Small intestine (tissue), 16 donors: Measurements from ENCODE around the gene CALCB. TPM values are rescaled to one million over a fixed set of nuclear protein-coding genes. Genes with fewer than 3 reads are reported as not detected.
"Not testable (repeated sequence)": the region's sequence is repeated elsewhere in the genome, so short reads cannot be mapped to it uniquely, and the experiment has no call there.

Source experiments
- DNase-seq, 2 donors: peaks; one replicate each; pipeline versions ENCODE4 v3.0.0 to v3.0.0-alpha.2; 2013
- FAIRE-seq: peaks from 2 replicates; lab custom pipeline; 2012; peaks lifted over from hg19 to GRCh38; lab: Jason Lieb, UNC
- H3K27ac ChIP-seq, 3 donors: one replicate each; pipeline ENCODE4 v1.5.1; 2013; ENCODE audit warnings: low read length in 2 of 3, mild to moderate bottlenecking in 2 of 3, control low read depth in 1 of 3, inconsistent platforms in 1 of 3, low read depth in 1 of 3, moderate library complexity in 1 of 3
- H3K27me3 ChIP-seq, 3 donors: one replicate each; pipeline ENCODE4 v1.6.1; 2013; ENCODE audit warnings: low read length in 3 of 3, inconsistent platforms in 1 of 3; ENCODE audit not compliant: control insufficient read depth in 3 of 3, insufficient read depth in 3 of 3
- H3K36me3 ChIP-seq, 3 donors: one replicate each; pipeline ENCODE4 v1.6.1; 2013; ENCODE audit warnings: low read length in 3 of 3, inconsistent platforms in 1 of 3, low read depth in 1 of 3, mild to moderate bottlenecking in 1 of 3, moderate library complexity in 1 of 3; ENCODE audit not compliant: control insufficient read depth in 3 of 3, insufficient read depth in 2 of 3
- H3K4me1 ChIP-seq, 3 donors: one replicate each; pipeline ENCODE4 v1.6.1; 2013; ENCODE audit warnings: low read length in 2 of 3, inconsistent platforms in 1 of 3, low read depth in 1 of 3, mild to moderate bottlenecking in 1 of 3, moderate library complexity in 1 of 3; ENCODE audit not compliant: control insufficient read depth in 3 of 3, insufficient read depth in 2 of 3
- H3K4me3 ChIP-seq, 3 donors: one replicate each; pipeline ENCODE4 v1.5.1; 2013; ENCODE audit warnings: low read length in 3 of 3, control low read depth in 1 of 3, inconsistent platforms in 1 of 3, low read depth in 1 of 3, mild to moderate bottlenecking in 1 of 3, moderate library complexity in 1 of 3
- H3K9me3 ChIP-seq, 2 donors: one replicate each; pipeline ENCODE4 v1.6.1; 2013; ENCODE audit warnings: low read depth in 1 of 2, low read length in 1 of 2; ENCODE audit not compliant: control insufficient read depth in 2 of 2, insufficient read depth in 1 of 2
- WGBS, 3 donors: extraction: QIAGEN DNeasy Blood & Tissue Kit; methylation state at CpG; one replicate each; pipeline ENCODE4 v1.1.7; 2013; 5-methylcytosine and 5-hydroxymethylcytosine counted together
- long read RNA-seq, 10 donors: transcript quantifications; one replicate each; lab custom pipeline, GENCODE V29; 2026
- polyA plus RNA-seq, 4 donors: library from polyadenylated mRNA; stranded (reverse) in 3 of 4; unstranded in 1 of 4; fragments of 200-250 nt in 3 of 4; fragments of 120-200 nt in 1 of 4; gene quantifications; one replicate each; pipeline versions ENCODE4 v1.2.1 to v1.2.3, GENCODE V29; 2013
- donor health status: healthy with polysubstance abuse.
- donor health status: control.
- donor health status: control.
- donor health status: Bipolar disorder and iron deficiency.
- donor health status: healthy.

CALCB gene
- polyA plus RNA-seq, result 1 to 10 TPM in 1 of 4 donors, under 1 TPM in 1, not detected in 2; 0.09 to 4.4 TPM
- long read RNA-seq, donor 1, partial matches to known transcripts, result 0 of 2 reads
- long read RNA-seq, donor 1, other reads (novel, unspliced or antisense), result 0 of 2 reads
- long read RNA-seq, donor 2, partial matches to known transcripts, result 0 of 1 reads
- long read RNA-seq, donor 2, other reads (novel, unspliced or antisense), result 0 of 1 reads
- long read RNA-seq, donor 3, partial matches to known transcripts, result 0 of 2 reads
- long read RNA-seq, donor 3, other reads (novel, unspliced or antisense), result 0 of 2 reads
- long read RNA-seq, donor 4, result 0 reads
- long read RNA-seq, donor 5, result 0 reads
- long read RNA-seq, donor 6, result 0 reads
- long read RNA-seq, donor 7, result 0 reads
- long read RNA-seq, donor 8, result 0 reads
- long read RNA-seq, donor 9, partial matches to known transcripts, result 0 of 1 reads
- long read RNA-seq, donor 9, other reads (novel, unspliced or antisense), result 0 of 1 reads
- long read RNA-seq, donor 10, partial matches to known transcripts, result 0 of 4 reads
- long read RNA-seq, donor 10, other reads (novel, unspliced or antisense), result 0 of 4 reads

DNA sequence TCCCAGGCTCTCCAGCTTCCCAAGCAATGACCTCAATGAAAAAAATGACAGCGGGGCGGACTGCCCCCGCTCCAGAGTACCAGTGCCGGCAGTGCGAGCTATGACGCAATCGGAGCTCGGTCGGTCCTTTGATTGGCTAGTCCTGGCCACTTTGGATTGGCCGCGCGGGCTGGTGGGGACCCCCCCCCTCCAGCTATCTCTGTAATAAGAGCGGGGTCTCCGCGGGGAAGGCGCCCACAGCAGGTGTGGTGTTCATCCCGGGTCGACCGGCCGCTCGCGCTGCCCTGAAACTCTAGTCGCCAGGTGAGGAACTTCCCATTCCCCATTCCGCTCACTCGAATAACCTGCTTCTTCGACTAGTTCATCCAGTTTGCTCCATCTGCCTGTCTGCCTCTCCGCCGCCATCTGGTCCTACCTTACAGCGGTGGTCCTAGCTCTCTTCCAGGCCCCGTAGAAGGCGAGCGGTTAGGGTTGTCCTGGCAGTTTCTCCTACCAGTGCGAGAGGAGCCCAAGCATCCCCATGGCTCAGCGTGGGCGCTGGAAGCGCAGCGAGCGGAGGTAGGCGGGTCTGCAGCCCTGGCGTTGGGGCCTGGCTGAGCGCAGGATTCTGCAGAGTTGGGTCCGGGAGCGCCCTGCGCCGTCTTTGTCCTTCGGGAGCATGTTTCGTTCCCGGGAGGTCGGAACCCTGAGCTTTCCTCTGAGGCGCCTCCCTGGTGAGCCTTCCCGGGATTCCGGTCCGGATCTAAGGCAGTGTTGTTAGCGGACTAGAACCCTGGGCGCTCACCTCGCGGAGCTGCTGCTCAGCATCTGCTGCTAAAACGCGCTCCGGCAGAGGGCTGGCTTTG is at the start of gene CALCB:
TSS of gene CALCB (plus strand) at position 233 of the 845 bp plus-strand sequence. CDS start 1,126 bp downstream, outside the sequence.
- Histone ChIP-seq H3K9me3 (peaks cover 0 to 18% of the 10 kb centered on the region in 2 donors), H3K27me3 (peaks cover 0 to 51% (median 20%) of the 10 kb centered on the region in 3 donors), H3K4me1 (peaks cover 0 to 13% (median 0%) of the 10 kb centered on the region in 3 donors), H3K36me3 (no peaks in the 10 kb centered on the region), H3K4me3 (peak within 1 kb of the TSS in 2 of 3 donors; percentile 2 to 22), H3K27ac (no peak within 1 kb of the TSS)
- DNase-seq (peak in 1 of 2 donors; percentile 42), FAIRE-seq (no peak)
- 2 to 5% (median 3%) methylated on average over 59 to 60 of the region's 60 CpGs for WGBS, 3 donors

- Histone ChIP-seq H3K4me3 (no peak overlapping the region), H3K36me3 (no peaks in the 10 kb centered on the region), H3K27me3 (peaks cover 0 to 1% (median 0%) of the 10 kb centered on the region in 3 donors), H3K4me1 (no peaks in the 10 kb centered on the region), H3K9me3 (peaks cover 0 to 2% of the 10 kb centered on the region in 2 donors), H3K27ac (no peak overlapping the region)
- FAIRE-seq (no peak), DNase-seq (no peak)
- WGBS, 3 donors, result 29 to 56% (median 47%) methylated on average over 3 of the region's 3 CpGs
Observed at GRCh38 chr11:15027011-15027410, 46.4 kb upstream of the CALCB start.

DNA sequence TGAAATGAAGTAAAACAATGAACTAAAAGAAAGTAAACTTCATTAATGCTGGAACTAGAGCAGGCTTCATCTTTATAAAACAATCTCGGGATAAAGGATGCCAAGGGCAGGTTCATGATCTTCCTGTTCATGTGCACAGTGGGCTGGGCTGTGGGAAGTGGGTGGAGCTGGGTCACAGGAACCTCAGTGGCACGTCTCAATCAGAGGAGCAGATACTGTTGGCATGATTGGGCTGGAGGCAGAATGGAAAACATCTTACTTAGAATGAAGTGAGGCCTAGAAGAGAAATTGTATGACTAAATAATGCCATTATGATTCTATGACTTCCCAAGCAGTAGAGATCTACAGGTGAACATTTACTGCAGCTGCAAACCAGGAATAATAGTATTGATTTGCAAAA is 45.4 kb upstream of the CALCB start:
- DNase-seq, result no peak
- no peak overlapping the region for H3K4me3 ChIP-seq
- H3K4me1 ChIP-seq, result no peaks in the 10 kb centered on the region
- 19 to 44% (median 23%) methylated on average over 2 of the region's 2 CpGs for WGBS, 3 donors
- H3K9me3 ChIP-seq, result no peaks in the 10 kb centered on the region
- no peak overlapping the region for H3K27ac ChIP-seq
- FAIRE-seq, result no peak
- H3K36me3 ChIP-seq, result no peaks in the 10 kb centered on the region
- H3K27me3 ChIP-seq, result peaks cover 0 to 1% (median 0%) of the 10 kb centered on the region in 3 donors

- H3K36me3 ChIP-seq, result no peaks in the 10 kb centered on the region
- no peaks in the 10 kb centered on the region for H3K9me3 ChIP-seq
- no peak overlapping the region for H3K4me3 ChIP-seq
- DNase-seq, result no peak
- H3K27me3 ChIP-seq, result peaks cover 0 to 1% (median 0%) of the 10 kb centered on the region in 3 donors
- H3K4me1 ChIP-seq, result no peaks in the 10 kb centered on the region
- H3K27ac ChIP-seq, result no peak overlapping the region
- no peak for FAIRE-seq
Observed at GRCh38 chr11:15028379-15028778, 45.0 kb upstream of the CALCB start.

GRCh38 chr11:15031945-15032344 is 41.4 kb upstream of the CALCB start:
- not testable (repeated sequence) for H3K4me3 ChIP-seq, H3K9me3 ChIP-seq, H3K36me3 ChIP-seq, H3K4me1 ChIP-seq, FAIRE-seq, DNase-seq, H3K27me3 ChIP-seq, H3K27ac ChIP-seq
- 76 to 80% (median 77%) methylated on average over 4 of the region's 4 CpGs for WGBS, 3 donors

GRCh38 chr11:15034687-15035267 is 38.6 kb upstream of the CALCB start:
- Histone ChIP-seq H3K27me3 (peaks cover 2 to 4% (median 3%) of the 10 kb centered on the region in 3 donors), H3K4me1 (no peaks in the 10 kb centered on the region), H3K36me3 (no peaks in the 10 kb centered on the region), H3K27ac (no peak overlapping the region), H3K9me3 (no peaks in the 10 kb centered on the region), H3K4me3 (no peak overlapping the region)
- FAIRE-seq, result no peak
- 53 to 68% (median 68%) methylated on average over 5 of the region's 5 CpGs for WGBS, 3 donors
- DNase-seq, result no peak

- no peak overlapping the region for H3K27ac ChIP-seq
- DNase-seq, result no peak
- H3K4me1 ChIP-seq, result no peaks in the 10 kb centered on the region
- peaks cover 2 to 4% (median 3%) of the 10 kb centered on the region in 3 donors for H3K27me3 ChIP-seq
- FAIRE-seq, result no peak
- no peaks in the 10 kb centered on the region for H3K9me3 ChIP-seq
- no peaks in the 10 kb centered on the region for H3K36me3 ChIP-seq
- H3K4me3 ChIP-seq, result no peak overlapping the region
- 18 to 41% (median 25%) methylated on average over 12 of the region's 12 CpGs for WGBS, 3 donors
Observed at GRCh38 chr11:15035283-15035682, 38.1 kb upstream of the CALCB start.

DNA sequence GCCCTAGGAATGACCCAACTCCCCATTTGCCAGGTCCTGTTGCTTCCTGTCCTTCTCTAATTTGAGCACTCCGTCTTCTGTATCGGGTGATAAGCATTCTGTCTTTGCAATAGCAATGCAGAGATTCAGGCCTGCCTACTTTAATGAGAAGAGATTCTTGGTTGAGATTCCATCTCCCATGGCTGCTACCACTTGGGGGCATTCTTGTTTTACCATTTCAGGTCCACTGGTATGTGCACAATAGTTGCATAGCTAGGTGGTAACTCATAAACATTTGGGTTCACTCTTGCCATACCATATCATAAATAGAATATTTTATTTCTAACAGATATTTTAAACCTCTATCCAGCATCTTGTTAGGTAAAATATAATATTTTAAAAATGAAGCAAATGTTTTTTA is 34.4 kb upstream of the CALCB start:
- H3K9me3 ChIP-seq, result no peaks in the 10 kb centered on the region
- no peak overlapping the region for H3K4me3 ChIP-seq
- peaks cover 2 to 4% (median 3%) of the 10 kb centered on the region in 3 donors for H3K27me3 ChIP-seq
- FAIRE-seq, result no peak
- peak in 1 of 2 donors; percentile 4 for DNase-seq
- H3K4me1 ChIP-seq, result no peaks in the 10 kb centered on the region
- no peaks in the 10 kb centered on the region for H3K36me3 ChIP-seq
- 67 to 87% (median 69%) methylated on average over 2 of the region's 2 CpGs for WGBS, 3 donors
- H3K27ac ChIP-seq, result no peak overlapping the region
